ENCODE measurements around the gene KPNA3.
"Not testable (repeated sequence)": the region's sequence is repeated elsewhere in the genome, so short reads cannot be mapped to it uniquely, and the experiment has no call there.

Gene KPNA3

GRCh38 chr13:49754146-49754545 is 38.3 kb downstream of the KPNA3 start:
- no peak for DNase-seq (ENCODE audit: low read depth in 2 of 2)

DNA sequence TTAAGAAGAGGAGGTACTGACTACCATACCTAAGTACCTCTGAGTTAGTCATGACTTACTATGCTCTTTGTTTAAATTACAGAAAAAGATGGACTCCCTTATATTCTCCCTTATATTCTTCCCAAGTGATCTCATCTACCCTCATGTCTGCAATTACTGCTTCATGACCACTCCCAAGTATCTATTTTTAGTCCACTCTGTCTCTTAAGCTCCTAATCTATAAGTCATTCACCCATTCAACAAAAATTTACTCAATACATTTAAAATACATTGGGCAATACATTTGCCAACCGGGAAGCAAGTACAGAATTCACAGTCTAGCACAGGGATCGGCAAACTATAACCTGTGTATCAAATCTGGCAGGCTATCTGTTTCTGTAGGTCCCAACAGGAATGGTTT is 42.6 kb downstream of the KPNA3 start:
- no peak for DNase-seq (ENCODE audit: low read depth in 2 of 2)

GRCh38 chr13:49746111-49746510 is 46.4 kb downstream of the KPNA3 start:
- no peak for DNase-seq (ENCODE audit: low read depth in 2 of 2)

- DNase-seq (ENCODE audit: low read depth in 2 of 2): no peak
Observed at GRCh38 chr13:49740870-49741269, 51.6 kb downstream of the KPNA3 start.

DNA sequence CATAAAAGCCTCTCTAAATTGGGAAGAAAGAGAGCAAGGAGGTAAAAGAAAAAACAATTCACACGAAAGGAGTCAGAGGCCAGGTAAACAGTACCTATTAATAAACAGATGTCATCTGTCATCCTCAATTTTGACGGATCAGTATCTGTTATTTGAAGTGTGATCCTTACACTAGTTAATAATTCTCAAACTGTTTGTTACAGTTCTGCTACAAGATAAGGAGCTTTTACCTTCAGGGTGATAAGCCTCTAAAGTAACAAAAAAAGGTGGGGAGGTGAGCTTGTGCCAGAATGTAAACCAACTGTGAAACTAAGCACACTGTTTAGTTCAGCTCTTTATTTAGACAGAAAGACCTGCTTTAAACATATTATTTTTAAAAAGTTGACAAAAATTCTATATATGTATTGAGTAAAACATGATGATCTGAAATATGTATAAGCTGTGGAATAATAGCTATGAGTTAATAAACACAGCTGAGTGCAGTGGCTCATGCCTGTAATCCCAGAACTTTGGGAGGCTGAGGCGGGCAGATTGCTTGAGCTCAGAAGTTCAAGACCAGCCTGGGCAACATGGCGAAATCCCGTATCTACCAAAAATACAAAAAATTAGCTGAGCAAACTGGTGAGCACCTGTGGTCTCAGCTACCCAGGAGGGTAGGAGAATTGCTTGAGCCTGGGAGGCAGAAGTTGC is 52.8 kb downstream of the KPNA3 start:
- no peak for DNase-seq (ENCODE audit: low read depth in 2 of 2)

DNA sequence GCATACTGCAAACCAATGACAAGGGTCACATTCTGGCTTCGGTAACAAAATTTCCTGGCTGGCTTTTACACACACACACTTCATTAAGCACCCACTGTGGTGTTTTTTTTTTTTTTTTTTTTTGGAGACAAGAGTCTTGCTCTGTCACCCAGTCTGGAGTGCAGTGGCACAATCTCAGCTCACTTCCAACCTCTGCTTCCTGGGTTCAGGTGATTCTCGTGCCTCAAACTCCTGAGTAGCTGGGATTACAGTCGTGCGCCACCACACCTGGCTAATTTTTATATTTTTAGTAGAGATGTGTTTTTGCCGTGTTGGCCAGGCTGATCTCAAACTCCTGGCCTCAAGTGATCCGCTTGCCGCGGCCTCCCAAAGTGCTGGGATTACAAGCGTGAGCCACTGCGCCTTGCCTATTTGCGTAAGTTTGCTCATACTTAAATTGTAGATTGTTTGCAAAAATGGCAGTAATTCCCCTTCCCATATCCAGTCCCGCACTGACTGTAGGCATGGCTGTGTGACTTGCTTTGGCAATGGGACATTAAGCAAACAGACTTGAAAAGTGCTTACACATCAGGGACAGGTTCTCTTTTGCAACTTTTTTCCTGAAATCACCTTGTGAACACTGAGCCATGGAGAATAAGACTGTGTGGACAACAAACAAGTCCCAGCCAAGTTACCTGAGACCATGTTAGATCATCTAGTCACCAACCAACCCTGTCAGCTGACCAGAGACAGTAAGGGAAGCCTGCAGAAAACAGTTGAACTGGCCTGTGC is 59.1 kb downstream of the KPNA3 start:
- no peak for DNase-seq (ENCODE audit: low read depth in 2 of 2)

GRCh38 chr13:49731766-49732165 is 60.7 kb downstream of the KPNA3 start:
- DNase-seq (ENCODE audit: low read depth in 2 of 2): no peak

- DNase-seq (ENCODE audit: low read depth in 2 of 2): no peak
Observed at GRCh38 chr13:49716615-49717014, 75.9 kb downstream of the KPNA3 start.

DNA sequence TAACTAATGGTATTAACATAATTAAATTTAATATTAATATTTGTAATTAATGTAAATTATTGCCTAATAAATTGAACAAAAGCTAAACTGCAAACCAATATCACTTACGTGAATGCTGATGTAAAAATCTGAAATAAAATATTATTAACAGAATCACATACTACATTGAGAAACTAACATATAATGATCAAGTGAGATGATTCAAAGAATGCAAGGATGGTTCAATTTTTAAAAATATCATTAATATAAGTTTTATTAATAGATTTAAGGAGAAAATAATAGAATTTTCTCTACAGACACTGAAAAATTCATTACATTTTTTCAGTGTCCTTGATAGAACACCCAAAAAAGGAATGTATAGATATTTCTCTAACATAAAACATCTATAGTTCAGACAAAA is 77.7 kb downstream of the KPNA3 start:
- no peak for DNase-seq (ENCODE audit: low read depth in 2 of 2)

GRCh38 chr13:49711218-49711863 is 81.1 kb downstream of the KPNA3 start:
- no peak for DNase-seq (ENCODE audit: low read depth in 2 of 2)

DNA sequence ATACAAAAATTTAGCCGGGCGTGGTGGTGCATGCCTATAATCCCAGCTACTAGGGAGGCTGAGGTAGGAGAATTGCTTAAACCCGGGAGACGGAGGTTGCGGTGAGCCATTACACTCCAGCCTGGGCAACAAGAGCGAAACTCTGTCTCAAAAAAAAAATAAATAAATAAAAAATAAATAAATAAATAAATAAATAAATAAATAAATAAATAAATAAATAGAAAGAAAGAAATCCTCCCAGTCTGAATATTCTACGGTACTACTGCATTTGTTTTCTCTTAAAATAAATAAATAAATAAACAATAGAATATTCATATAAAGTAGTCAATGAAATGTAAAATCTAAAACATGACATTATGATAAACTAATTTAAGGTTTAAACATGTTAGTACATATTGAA is 88.2 kb downstream of the KPNA3 start:
- not testable (repeated sequence) for DNase-seq (ENCODE audit: low read depth in 2 of 2)

DNA sequence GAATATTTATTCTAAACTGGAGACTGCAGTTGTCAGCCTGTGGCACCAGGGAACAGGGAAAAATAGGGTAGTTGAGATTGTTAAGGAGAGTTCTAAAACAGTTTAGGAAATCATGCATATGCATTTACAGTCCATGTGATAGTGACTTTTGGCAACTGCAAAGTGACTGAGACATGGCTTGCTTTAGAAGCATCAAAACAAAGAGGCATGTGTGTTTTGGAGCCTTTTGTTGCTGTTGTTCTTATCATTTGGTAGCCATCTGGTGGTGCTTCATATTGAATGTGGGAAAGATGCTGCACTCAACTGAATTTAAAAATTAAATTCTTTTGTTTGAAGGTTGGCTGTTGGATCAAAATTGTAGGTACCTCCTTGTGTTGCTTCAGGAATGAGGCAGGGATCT is 91.0 kb downstream of the KPNA3 start:
- no peak for DNase-seq (ENCODE audit: low read depth in 2 of 2)

GRCh38 chr13:49697468-49697867 is 95.0 kb downstream of the KPNA3 start:
- DNase-seq (ENCODE audit: low read depth in 2 of 2): no peak

DNA sequence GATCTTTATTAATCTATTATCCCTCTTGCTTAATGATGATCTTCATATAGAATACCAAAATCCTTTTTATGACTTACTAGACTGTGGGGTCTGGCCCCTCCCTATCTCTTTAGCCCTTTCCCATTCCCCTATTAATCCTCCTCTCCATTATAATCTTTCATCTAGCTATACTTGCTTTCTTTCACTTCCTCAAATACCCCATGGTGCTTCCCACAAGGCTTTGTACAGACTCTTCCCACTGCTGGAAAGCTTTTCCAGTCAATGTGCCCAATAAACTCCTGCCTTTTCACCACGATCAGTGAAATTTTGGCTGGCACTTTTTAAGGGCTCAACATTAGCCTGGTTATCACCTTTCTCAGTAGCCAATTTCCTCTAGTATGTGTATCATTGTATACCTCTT is 98.0 kb downstream of the KPNA3 start:
- DNase-seq (ENCODE audit: low read depth in 2 of 2): no peak

DNA sequence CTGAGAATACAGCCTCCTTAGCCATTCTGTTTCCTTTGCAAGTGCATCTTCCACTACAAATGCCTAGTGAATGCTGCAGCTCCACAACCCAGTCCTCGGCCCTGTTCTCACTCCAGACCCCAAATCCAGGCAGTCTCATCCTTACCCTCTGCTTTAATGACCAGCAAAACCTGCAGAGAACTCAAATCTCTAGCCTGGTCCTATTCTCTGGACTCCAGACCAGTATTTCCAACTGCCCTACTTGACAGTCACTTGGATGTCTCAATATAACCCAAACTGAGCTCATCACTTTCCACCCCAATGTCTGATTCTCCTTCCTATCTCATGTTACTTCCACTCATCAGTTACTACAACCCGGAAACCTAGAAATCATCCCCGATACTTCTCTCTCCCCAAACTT is 98.6 kb downstream of the KPNA3 start:
- no peak for DNase-seq (ENCODE audit: low read depth in 2 of 2)

DNA sequence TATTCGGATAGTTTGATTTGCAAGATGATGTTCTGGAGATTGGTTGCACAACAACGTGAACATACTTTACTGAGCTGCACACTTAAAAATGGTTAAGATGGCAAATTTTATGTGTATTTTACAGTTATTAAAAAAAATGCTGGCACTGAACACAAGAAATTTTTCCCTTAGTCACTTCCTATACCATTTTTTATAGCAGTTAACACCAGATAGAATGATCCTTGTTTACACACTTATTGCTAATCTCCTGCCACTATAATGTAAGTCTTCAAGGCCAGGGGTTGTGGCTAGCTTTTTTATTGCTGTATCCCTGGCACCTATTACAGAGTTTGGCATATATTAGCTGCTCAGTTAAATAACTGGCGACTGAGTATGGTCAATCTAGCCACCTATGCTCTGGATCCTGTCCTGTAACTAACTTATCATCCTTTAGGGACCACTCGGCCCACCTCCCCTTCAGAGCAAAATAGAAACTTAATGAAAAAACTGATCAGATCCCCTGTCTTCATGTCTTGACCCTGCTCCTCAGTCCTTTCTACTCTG is 99.2 kb downstream of the KPNA3 start:
- DNase-seq (ENCODE audit: low read depth in 2 of 2): no peak

DNA sequence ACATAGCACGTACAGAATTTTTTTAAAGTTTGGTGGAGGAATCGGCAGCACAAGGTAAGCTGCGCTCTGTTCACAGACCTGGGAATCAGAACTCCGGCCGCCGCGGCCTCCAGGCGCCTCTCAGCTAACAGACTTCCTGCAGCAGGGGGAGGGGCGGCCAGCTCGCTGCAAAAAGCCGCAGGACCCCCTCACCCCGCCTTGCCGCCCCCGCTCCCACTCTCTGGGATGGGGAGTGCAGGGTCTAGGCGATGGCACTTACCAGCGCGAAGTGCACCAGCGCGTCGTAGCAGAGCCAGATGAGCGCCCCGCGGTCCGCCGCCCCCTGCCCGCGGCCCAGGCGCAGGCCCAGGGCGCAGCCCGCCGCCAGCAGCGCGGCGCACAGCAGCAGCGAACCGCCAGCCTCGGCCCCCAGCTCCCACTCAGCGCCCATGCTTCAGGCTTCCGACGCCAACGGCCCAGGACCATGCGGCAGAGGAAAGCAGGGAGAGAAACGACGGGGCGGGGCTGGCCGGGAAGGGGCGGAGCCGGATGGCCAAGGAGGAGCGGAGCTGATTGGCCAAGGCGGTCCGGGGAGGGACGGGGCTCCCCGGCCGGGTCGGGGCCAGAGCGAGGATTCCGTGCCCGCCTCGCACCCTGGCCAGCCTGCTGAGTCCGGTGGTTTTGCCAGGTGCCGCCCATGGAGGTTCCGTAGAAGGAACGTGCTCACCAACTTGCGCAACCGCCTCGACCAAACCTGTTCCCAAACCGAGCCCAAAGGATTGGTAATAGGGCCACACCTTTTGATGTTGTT is 101.3 kb downstream of the KPNA3 start, which contains the start of gene EBPL:
Gene EBPL, minus strand, starts transcription at position 492 of the 790 bp plus-strand sequence. Its CDS starts 62 bp downstream, at position 430.
- peak; percentile 86 to 93 for DNase-seq (ENCODE audit: low read depth in 2 of 2)

DNA sequence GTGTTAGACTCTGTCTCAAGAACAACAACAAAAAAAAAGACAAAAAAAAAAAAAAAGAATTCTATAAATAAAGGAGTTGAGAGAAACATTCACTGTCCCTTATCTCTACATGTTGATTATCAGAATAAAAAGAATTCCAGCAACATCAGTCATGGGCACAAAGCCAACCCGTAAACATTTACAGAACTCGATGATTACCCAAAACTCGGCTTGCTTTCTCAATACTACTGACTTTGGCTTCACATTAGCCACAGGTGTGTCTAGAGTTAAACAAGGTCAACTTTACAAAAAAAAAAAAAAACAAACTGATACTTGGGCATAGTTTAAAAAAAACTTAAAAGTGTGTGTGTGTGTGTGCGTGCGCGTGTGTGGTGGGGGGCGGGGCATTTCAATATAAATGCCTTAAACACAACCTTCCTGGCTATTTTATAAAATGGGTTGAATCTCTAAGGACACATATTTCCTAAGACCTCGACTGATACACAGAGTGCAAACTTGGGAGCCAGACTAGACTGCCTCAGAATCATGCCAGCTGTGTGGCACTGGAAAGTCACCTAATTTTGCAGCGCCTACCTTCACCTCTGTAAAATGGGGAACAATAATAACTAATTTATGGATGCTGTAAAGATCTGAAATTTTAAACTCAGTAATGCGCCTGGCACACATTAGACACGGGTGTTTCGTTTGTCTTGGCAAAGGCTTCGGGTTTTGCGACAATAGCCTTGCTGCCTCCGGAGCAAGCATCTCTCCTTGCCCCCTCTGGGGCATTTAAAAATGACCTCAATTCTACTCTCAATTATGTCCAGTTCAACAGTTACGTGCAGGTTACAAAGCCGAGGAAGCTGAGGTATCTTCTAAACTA is 102.1 kb downstream of the KPNA3 start:
- no peak for DNase-seq (ENCODE audit: low read depth in 2 of 2)

DNA sequence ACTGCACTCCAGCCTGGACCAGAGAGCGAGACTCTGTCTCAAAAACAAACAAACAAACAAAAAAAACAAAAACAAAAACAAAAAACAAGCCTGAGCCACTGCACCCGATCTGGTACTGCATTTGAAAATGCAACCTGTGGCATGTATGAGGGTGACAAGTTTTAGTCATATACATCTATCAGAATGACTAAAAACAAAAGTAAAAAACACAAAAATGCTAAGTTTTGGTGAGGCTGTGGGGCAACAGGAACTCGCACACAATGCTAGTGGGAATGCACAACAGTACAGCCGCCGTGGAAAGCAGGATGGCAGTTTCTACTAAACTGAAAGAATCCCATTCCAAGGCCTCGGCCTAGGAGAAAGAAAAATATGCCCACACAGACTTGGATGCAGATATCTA is 109.0 kb downstream of the KPNA3 start:
- no peak for DNase-seq (ENCODE audit: low read depth in 2 of 2)

- DNase-seq (ENCODE audit: low read depth in 2 of 2): no peak
Observed at GRCh38 chr13:49681842-49682435, 110.5 kb downstream of the KPNA3 start.
